NCI-H446 (cell line): Measurements from ENCODE around the gene BRF1.

Experiments used
- DNase-seq, 2 experiments: peaks; one replicate each; lab custom pipeline; 2025; lab: John Stamatoyannopoulos, UW

BRF1 gene

GRCh38 chr14:105260959-105261358 lies 39.8 kb downstream of the BRF1 start:
- DNase-seq: no peak

GRCh38 chr14:105258846-105259245 lies 42.0 kb downstream of the BRF1 start:
- DNase-seq: no peak

GRCh38 chr14:105257464-105257863 lies 43.3 kb downstream of the BRF1 start:
- DNase-seq: no peak

DNA sequence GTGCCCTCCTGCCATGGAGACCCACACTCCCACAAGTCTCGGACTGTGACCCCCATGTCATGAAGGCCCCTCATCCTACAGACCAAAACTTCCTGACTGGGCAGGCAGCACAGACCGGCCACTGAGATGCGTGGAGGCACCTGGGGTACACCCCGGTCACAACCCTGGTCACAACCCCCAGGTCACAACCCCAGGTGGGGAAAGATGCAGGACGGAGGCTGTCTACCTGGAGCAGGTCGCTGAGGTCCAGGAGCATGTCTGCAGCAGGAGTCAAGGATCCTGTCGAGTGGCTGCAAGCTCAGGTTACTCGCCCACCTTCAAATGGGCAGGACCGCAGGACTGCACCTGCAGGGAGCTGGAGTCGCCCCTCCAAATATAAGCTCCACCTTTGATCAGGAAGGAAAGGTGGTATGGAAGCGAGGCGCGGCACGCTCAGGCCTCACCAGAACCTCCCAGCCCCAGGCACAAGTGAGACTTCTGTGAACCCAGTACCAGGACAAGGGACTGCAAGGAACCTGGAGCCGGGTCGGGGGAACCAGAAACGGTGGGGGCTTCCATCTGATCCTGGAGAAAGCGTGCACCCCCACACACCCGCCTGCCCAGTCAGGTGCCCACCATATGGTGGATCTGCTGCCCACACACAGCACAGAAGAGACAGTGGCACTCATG lies 44.4 kb downstream of the BRF1 start:
- DNase-seq: no peak

GRCh38 chr14:105255021-105255507 lies 45.7 kb downstream of the BRF1 start:
- no peak for DNase-seq

DNA sequence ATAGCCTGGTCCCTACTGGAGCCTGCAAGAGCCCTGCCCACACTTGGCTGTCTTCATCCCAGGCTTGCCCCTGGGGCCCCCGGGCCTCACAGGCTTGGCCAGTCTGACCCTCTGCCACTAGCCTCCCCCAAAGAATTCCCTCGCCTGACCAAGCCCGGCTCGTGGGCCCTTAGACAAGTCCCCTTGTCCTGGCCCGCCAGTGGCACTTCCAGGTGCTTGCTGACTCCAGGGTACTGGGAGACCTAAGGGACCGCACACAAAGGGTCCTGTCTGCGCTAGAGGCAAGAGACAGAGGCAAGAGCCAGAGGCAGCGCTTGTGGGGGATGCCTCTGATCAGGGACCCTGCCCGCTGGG lies 47.5 kb downstream of the BRF1 start:
- no peak for DNase-seq

DNA sequence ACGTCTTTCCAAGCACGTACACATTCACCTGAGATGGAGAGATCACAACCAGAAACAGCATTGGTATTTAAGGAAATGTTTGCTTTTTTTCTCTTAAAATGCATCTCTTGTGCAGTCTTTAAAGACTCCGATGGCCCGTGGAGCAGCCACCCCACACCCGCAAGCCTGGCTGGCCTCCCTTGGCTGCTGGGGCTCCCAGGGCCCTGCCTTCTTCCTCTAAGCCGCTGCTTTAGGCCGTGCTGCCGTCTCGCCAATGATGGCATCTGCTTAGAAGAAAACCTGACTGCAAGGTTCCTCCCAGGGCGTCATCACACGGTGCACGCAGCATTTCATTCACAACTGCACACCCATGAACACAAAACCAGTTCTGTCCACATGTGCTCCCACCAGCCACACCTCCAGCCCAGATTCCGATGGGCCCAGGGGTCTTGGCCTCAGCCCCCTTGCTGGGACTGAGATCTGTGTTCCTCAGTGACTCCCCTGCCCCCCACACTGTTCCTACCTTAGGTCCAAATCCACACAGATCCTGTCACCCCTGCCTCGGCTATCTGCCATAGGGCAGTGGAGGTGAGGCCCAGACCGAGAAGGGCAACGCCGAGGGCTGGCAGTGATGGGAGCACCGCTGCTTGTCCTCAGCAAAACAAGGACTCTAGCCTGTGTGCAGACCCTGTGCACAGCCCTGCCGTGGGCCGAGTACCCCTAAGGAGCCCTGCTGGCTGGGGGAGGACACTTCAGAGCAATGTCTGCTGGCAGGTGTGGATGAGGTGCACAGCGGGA lies 48.1 kb downstream of the BRF1 start:
- DNase-seq: no peak

DNA sequence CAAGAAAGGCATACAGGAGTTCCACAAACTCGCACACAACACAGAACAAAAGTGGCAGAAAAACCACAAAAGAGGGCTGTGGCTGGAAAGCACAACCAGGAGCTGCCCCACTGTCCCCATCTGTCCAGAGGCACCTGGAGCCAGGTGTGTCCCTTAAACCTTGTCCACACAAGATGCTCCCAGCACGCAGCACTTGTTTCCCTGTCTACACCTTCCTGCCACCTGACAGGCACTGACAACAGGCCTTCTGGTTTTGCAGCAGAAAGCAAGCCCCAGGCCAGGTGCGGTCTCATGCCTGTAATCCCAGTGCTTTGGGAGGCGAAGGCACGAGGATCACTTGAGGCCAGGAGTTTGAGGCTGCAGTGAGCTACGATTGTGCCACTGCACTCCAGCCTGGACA lies 48.9 kb downstream of the BRF1 start:
- no peak for DNase-seq

- DNase-seq: no peak
These were observed 49.8 kb downstream of the BRF1 start for GRCh38 chr14:105250986-105251385.

DNA sequence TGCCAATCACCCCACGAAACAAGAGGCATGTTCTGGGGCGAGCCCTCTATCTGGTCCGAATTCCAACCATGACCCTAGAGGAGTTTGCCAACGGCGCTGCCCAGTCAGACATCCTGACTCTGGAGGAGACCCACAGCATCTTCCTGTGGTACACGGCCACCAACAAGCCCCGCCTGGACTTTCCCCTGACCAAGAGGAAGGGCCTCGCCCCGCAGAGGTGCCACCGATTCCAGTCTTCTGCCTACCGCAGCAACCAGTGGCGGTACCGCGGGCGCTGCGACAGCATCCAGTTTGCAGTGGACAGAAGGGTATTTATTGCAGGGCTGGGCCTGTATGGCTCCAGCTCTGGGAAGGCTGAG lies 50.8 kb downstream of the BRF1 start:
- DNase-seq: no peak

- DNase-seq: no peak
These were observed 51.4 kb downstream of the BRF1 start for GRCh38 chr14:105249182-105250007.

DNA sequence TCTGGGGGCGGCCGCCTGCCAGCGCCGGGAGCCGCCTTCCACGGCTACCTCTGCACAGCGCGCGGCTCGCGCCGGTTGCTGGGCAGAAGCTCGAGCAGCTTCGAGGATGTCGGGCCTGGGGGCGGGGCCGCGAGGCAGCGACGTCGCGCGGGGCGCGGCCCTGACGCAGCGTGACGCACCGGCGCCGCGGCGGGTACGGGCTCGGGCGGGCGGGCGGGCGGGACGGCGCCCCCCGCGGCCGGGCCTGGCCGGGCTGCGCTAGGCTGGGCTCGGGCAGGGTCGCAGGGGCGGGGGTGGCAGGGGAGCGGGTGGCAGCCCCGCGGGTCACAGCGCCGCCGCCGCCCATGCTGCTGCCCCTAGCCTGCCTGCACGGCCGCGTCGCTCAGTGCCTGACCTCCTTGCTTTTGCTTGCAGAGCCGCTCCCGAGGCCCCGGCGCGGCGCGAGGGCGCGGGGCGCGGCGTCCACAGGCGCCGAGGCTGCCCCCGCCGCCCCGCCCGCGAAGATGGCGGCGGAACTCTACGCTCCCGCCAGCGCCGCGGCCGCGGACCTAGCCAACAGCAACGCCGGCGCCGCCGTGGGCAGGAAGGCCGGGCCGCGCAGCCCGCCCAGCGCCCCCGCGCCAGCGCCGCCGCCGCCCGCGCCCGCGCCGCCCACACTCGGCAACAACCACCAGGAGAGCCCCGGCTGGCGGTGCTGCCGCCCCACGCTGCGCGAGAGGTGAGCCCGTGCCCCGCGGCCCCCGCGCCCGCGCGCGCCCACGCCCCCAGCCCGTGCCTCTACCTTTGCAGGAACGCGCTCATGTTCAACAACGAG lies 52.2 kb downstream of the BRF1 start, which contains the start of gene BTBD6:
Gene BTBD6, plus strand, starts transcription at position 166 of the 814 bp plus-strand sequence. Its CDS starts 179 bp downstream, at position 345.
- DNase-seq: peak; percentile 43 to 90

GRCh38 chr14:105247715-105248367 lies 53.0 kb downstream of the BRF1 start:
- DNase-seq: no peak

- no peak for DNase-seq
These were observed 53.8 kb downstream of the BRF1 start for GRCh38 chr14:105247026-105247425.

DNA sequence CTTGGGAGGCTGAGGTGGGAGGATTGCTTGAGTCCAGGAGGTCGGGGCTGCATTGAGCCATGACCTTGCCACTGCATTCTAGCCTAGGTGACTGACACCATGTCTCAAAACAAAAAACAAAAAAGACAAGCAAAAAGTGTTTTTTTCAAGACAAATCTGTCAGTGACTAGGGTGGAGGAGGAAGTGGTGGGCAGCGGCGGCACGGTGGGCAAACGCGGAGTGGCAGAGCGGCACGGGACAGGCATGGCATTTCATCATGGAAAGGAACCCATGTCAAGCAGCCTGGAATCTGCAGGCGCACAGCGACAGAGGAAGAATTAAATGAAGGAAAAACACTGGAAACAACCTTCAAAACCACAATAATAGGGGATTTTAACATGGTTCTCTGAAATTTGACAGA lies 56.5 kb downstream of the BRF1 start:
- DNase-seq: no peak

DNA sequence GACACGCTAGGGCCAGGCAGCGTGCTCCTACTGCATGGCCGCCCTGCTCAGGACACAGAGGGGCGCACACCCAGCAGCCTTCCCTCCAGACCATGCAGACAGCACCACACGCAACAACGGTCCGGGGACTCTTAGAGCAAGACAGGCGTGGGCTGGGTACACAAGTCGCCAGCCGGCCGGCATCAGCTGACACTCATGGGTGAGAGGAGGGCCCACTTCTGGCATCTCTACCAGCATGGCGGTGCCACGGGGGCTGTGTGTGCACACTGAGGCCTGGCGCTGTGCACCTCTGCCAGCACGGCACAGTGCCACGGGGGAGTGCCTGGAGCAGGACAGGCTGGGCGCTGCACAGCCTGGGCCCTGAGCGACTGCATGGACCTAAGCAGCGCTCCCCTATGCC lies 59.2 kb downstream of the BRF1 start:
- no peak for DNase-seq

DNA sequence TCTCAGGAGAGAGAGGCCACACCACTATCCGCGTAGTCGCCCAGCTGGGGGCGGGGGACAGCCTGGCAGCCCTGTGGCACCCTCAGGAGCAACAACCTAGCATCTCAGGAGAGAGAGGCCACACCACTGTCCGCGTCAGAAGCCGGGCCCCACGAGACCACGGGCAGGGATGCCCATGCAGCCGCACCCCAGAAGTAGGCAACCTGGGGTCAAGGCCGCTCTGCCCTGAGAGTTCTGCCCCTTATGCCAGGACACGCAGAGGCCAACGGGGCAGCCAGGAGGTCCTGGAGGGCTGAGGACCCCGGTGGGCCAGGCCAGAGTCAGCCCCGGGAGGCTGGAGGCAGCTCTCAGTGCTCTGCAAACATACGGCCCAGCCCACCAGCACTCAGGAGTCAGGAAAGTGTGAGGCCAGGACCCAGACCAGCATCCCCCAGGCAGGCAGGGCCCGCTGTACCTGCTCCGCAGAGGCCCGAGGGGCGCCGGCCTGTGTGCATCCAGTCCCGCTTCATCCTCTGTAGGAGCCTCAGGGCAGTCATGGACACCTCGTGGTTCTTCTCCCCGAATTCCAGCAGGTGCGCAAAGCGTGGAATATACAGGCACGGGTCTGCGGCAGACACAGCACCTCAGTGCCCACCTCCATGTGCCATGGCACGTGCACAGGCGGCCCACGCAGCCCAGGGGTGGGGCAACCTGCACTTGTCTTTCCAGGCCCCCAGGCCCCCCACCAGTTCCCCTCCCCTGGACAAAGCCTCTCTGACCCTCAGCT lies 59.8 kb downstream of the BRF1 start:
- DNase-seq: no peak

DNA sequence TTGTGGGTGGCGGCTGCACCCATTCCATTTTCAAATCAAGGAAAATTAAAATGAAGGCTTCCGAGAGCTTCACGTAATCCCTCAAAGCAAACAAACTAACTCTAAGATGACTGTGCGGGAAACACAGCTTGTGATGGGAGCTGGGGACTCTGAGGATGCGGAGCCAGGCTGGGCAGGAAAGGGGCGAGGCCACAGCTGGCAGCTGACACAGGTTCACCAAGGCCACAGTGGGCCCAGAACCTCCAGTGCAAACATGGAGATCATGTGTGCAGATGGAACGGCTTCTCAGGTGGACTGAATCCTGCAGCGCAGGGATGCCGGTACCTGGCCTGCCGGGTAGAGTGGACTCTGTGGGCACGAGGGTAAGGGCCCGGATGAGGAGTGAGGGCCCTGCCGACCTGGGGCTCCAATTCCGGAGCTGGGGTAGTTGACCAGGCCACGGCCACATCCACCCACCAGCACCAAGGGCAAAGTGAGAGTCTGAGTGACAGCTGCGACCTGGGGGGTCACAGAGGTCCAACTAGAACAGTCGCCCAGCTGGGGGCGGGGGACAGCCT lies 71.6 kb downstream of the BRF1 start:
- DNase-seq: no peak

- no peak for DNase-seq
These were observed 72.2 kb downstream of the BRF1 start for GRCh38 chr14:105228562-105228961.

GRCh38 chr14:105227346-105227745 lies 73.5 kb downstream of the BRF1 start:
- DNase-seq: no peak
